Measurements from ENCODE around the gene KDM8. TPM values are rescaled to one million over a fixed set of nuclear protein-coding genes. Genes with fewer than 3 reads are reported as not detected.

The KDM8 gene
- total RNA-seq, 1 experiment from 2014 or later: 15.5 TPM

GRCh38 chr16:27198451-27199234, 4.7 kb upstream of the KDM8 start:
- H3K79me2 ChIP-seq (ENCODE audit: insufficient read depth, low read length): no peaks in the 10 kb centered on the region
- no peak overlapping the region for H2AFZ ChIP-seq (ENCODE audit: low read length)
- no peak overlapping the region for H4K91ac ChIP-seq (ENCODE audit: insufficient read length, low read depth, low read length)
- H2BK120ac ChIP-seq (ENCODE audit: low read depth, low read length, poor library complexity, severe bottlenecking): no peak overlapping the region
- H3K27me3 ChIP-seq (ENCODE audit: insufficient read depth, low read length): no peaks in the 10 kb centered on the region; the same call in 1 of the 2 replicates
- H4K5ac ChIP-seq (ENCODE audit: insufficient read length, low read depth, low read length): no peak overlapping the region
- H2BK5ac ChIP-seq (ENCODE audit: insufficient read length, low read length): no peak overlapping the region
- no peak overlapping the region for H2BK15ac ChIP-seq (ENCODE audit: low read depth, low read length)
- no peaks in the 10 kb centered on the region for H4K20me1 ChIP-seq (ENCODE audit: control insufficient read depth, insufficient read depth, insufficient read length)
- no peaks in the 10 kb centered on the region for H3K79me1 ChIP-seq (ENCODE audit: insufficient read depth, low read depth, low read length, poor library complexity, severe bottlenecking)
- no peak overlapping the region for H2BK20ac ChIP-seq (ENCODE audit: low read depth, low read length, poor library complexity, severe bottlenecking)
- H3K4ac ChIP-seq (ENCODE audit: low read depth, low read length): no peak overlapping the region
- peaks cover 7 to 9% of the 10 kb centered on the region in 2 experiments; a peak in 4 of 5 replicates for H3K9me3 Mint-ChIP-seq
- no peak for DNase-seq
- H3K27ac Mint-ChIP-seq: no peak overlapping the region; a peak in 1 of 7 replicates
- no peak overlapping the region for H3K18ac ChIP-seq (ENCODE audit: insufficient read length, low read depth, low read length)
- H2BK12ac ChIP-seq (ENCODE audit: insufficient read length, low read depth, low read length): no peak overlapping the region
- H3K4me1 ChIP-seq (ENCODE audit: insufficient read depth, low read length): peaks cover 2% of the 10 kb centered on the region; the same call in 1 of the 2 replicates
- no peak overlapping the region for H3K4me3 Mint-ChIP-seq
- no CpG with 5 or more reads among the region's 12 CpGs for WGBS (ENCODE audit: extremely low coverage, insufficient read length, low lambda C conversion rate)
- peaks cover 19 to 25% of the 10 kb centered on the region in 2 experiments for H3K4me1 Mint-ChIP-seq
- no peak overlapping the region for H2AK5ac ChIP-seq (ENCODE audit: insufficient read length, low read length)
- H3K14ac ChIP-seq (ENCODE audit: insufficient read depth, low read length): no peak overlapping the region
- H3T11ph ChIP-seq (ENCODE audit: low read length): no peak overlapping the region
- no peak overlapping the region for H3K4me2 ChIP-seq (ENCODE audit: insufficient read depth, insufficient read length, low read length)
- no peak overlapping the region for H4K8ac ChIP-seq (replicated peaks; ENCODE audit: insufficient read length, low read depth, low read length)
- no peaks in the 10 kb centered on the region for H3K36me3 Mint-ChIP-seq (ENCODE audit: insufficient read depth in 1 of 3, low read depth in 3 of 3)
- no peak overlapping the region for H3K56ac ChIP-seq (ENCODE audit: insufficient read length, low read depth, low read length)
- TF ChIP-seq CTCF (conservative IDR thresholded peaks at IDR 0.05): no peak
- no peaks in the 10 kb centered on the region for H3K9me3 ChIP-seq (ENCODE audit: control insufficient read depth, low read depth, low read length)
- H3K27ac ChIP-seq (ENCODE audit: insufficient read length, low read depth, low read length): no peak overlapping the region
- no peak overlapping the region for H3K9ac ChIP-seq (ENCODE audit: extremely low read depth, insufficient read length, low read length)
- H3K27me3 Mint-ChIP-seq (ENCODE audit: low read depth): peaks cover 15% of the 10 kb centered on the region
- H3K23me2 ChIP-seq (ENCODE audit: insufficient read length, low read depth, low read length, poor library complexity, severe bottlenecking): peaks cover 3% of the 10 kb centered on the region
- no peak overlapping the region for H3K23ac ChIP-seq (ENCODE audit: insufficient read length, low read depth, low read length)
